ENCODE results near the gene SH3BP1. TPM values are rescaled to one million over a fixed set of nuclear protein-coding genes. Genes with fewer than 3 reads are reported as not detected.

SH3BP1 gene
- total RNA-seq, 6 experiments from 2014 or later = 15.9 to 26.3 (median 23.0) TPM

DNA sequence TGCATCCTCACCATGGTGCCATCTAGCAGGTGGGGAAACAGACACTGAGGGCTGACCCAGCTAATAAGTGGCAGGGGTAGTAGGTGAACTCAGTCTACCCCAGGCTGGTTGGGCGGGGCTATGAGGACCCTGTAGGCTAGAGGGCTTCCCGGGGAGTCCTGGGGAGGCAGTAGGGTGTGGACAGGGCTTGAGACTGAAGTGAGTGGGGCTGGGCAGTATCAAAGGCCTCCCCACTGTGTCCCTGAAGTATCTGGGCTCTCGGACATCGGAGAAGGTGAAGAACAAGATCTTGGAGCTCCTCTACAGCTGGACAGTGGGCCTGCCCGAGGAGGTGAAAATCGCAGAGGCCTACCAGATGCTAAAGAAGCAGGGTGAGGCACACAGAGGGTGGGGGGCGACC, 19.5 kb upstream of the SH3BP1 start:
- no peak overlapping the region for H3K4me3 Mint-ChIP-seq
- TF ChIP-seq, protein P1, sequence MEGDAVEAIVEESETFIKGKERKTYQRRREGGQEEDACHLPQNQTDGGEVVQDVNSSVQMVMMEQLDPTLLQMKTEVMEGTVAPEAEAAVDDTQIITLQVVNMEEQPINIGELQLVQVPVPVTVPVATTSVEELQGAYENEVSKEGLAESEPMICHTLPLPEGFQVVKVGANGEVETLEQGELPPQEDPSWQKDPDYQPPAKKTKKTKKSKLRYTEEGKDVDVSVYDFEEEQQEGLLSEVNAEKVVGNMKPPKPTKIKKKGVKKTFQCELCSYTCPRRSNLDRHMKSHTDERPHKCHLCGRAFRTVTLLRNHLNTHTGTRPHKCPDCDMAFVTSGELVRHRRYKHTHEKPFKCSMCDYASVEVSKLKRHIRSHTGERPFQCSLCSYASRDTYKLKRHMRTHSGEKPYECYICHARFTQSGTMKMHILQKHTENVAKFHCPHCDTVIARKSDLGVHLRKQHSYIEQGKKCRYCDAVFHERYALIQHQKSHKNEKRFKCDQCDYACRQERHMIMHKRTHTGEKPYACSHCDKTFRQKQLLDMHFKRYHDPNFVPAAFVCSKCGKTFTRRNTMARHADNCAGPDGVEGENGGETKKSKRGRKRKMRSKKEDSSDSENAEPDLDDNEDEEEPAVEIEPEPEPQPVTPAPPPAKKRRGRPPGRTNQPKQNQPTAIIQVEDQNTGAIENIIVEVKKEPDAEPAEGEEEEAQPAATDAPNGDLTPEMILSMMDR (IDR thresholded peaks at IDR 0.05) = no peak
- no peak overlapping the region for H3K27ac Mint-ChIP-seq
- H3K9me3 Mint-ChIP-seq = no peaks in the 10 kb centered on the region
- DNase-seq = no peak
- peaks cover 2% of the 10 kb centered on the region; the same call in 1 of the 2 replicates for H3K27me3 Mint-ChIP-seq (ENCODE audit: insufficient read depth)
- H3K4me1 Mint-ChIP-seq (ENCODE audit: low read depth) = peaks cover 5% of the 10 kb centered on the region
- H3K36me3 Mint-ChIP-seq (ENCODE audit: low read depth) = peaks cover 9% of the 10 kb centered on the region

DNA sequence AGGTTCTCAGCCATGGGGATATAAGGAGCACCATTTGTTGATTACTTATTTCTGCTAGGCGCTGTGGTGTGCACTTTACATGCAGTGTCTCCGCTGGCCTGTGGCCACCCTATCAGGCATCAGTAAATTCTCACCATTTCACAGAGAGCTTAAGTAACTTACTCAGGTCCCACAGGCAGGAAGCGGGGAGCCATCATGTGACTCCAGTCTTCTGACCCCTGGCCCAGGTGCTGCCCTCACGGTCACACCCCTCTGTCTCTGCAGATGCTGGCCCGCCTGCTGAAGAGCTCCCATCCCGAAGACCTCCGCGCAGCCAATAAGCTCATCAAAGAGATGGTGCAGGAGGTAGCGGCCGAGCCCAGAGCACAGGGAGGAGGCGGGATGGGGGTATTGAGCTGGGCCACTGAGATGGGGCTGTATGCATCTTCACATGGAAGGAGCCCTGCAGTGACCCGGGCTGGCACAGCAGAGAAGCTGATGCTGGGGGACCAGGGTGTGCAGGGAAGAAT, 18.1 kb upstream of the SH3BP1 start:
- no peak overlapping the region for H3K27ac Mint-ChIP-seq
- H3K27me3 Mint-ChIP-seq (ENCODE audit: insufficient read depth) = peaks cover 2% of the 10 kb centered on the region; the same call in 1 of the 2 replicates
- H3K4me1 Mint-ChIP-seq (ENCODE audit: low read depth) = peaks cover 5% of the 10 kb centered on the region
- H3K9me3 Mint-ChIP-seq = no peaks in the 10 kb centered on the region
- peaks cover 4% of the 10 kb centered on the region for H3K36me3 Mint-ChIP-seq (ENCODE audit: low read depth)
- TF ChIP-seq, protein P1 (IDR thresholded peaks at IDR 0.05) = no peak
- no peak overlapping the region for H3K4me3 Mint-ChIP-seq
- DNase-seq = no peak

DNA sequence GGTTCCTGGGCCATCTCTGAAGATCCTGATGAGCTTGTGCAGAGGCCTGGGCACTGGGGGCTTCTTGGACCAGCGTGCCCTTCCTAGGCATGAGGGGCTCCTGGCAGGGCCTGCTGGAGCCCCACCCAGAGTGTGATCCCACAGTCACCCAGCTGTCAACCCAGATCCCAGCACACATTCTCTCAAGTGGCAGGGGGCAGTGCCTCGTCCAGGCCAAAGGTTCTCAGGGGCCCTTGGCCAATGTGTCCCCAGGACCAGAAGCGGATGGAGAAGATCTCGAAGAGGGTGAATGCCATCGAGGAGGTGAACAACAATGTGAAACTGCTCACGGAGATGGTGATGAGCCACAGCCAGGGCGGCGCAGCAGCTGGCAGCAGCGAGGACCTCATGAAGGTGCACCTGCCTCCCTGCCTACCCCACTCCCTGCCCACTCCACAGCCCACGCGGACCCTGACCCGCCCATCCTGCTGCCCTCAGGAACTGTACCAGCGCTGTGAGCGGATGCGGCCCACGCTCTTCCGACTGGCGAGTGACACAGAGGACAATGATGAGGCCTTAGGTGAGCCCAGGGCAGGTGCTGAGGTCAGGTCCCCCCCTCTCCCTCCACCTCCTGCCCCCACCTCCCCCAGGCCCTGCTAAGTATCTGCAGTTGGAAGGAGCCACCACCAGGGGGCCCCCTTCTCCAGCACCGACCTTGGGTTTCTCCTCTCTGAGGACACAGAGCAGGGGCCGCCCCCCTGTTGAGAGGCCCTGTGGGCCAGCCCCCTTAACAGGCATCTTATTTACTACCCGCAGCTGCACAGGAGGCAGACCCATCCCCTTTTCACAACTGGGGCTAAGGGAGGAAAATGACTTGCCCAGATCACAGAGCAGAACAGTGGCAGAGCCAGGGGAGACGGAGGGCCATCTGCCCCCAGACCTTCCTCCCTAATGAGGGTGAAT, 16.1 kb upstream of the SH3BP1 start:
- Mint-ChIP-seq H3K27me3 (ENCODE audit: insufficient read depth) (peaks cover 2% of the 10 kb centered on the region; the same call in 1 of the 2 replicates), H3K4me1 (ENCODE audit: low read depth) (peaks cover 5% of the 10 kb centered on the region), H3K27ac (peak overlapping the region; percentile 60; the same call in 1 of the 2 replicates), H3K9me3 (no peaks in the 10 kb centered on the region), H3K4me3 (no peak overlapping the region), H3K36me3 (ENCODE audit: low read depth) (peaks cover 4% of the 10 kb centered on the region)
- DNase-seq = peak; percentile 28
- TF ChIP-seq, protein P1 (IDR thresholded peaks at IDR 0.05) = peak; percentile 95

DNA sequence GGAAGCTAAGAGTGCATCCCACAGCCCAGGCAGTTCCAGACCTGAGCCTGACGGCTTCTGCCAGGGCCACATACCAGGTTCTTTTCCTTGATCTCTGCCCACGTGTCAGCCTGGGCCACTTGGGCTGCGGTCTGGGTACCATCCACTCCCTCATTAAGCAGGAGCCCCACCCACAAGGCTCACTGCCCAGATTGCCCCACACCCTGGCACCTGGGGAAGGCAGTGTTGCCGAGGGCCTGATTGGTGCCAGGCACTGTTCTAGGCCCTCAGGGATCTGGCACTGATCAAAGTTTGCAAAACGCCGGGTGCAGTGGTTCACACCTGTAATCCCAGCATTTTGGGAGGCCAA, 15.5 kb upstream of the SH3BP1 start:
- DNase-seq = no peak
- Mint-ChIP-seq H3K36me3 (ENCODE audit: low read depth) (peaks cover 4% of the 10 kb centered on the region), H3K27me3 (ENCODE audit: insufficient read depth) (peaks cover 2% of the 10 kb centered on the region; the same call in 1 of the 2 replicates), H3K9me3 (no peaks in the 10 kb centered on the region), H3K4me1 (ENCODE audit: low read depth) (peaks cover 5% of the 10 kb centered on the region), H3K4me3 (no peak overlapping the region), H3K27ac (no peak overlapping the region)
- TF ChIP-seq, protein P1 (IDR thresholded peaks at IDR 0.05) = no peak

DNA sequence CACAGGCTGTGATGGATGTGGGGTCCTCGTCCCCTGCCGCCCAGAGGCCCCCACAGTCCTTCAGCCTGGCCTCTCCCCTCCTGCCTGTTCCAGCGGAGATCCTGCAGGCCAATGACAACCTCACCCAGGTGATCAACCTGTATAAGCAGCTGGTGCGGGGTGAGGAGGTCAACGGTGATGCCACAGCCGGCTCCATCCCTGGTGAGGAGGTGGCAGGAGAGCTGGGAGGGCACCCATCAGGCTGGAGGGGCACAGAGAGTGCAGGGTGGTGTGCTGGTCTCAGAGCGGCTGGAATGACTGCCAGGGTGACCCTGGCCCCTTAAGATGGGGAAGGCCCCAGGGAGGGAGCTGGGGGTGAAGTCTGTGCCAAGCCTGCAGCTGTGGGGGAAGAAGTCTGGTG, 14.6 kb upstream of the SH3BP1 start:
- Mint-ChIP-seq H3K27ac (no peak overlapping the region), H3K27me3 (ENCODE audit: insufficient read depth) (peaks cover 2% of the 10 kb centered on the region; the same call in 1 of the 2 replicates), H3K36me3 (ENCODE audit: low read depth) (peaks cover 4% of the 10 kb centered on the region), H3K9me3 (no peaks in the 10 kb centered on the region), H3K4me1 (ENCODE audit: low read depth) (peaks cover 5% of the 10 kb centered on the region), H3K4me3 (no peak overlapping the region)
- TF ChIP-seq, protein P1 (IDR thresholded peaks at IDR 0.05) = no peak
- no peak for DNase-seq
